HG03378 (cell line): Measurements from ENCODE around the gene RSRP1.

Experiments used
- ATAC-seq: cut with Tn5 transposase; IDR thresholded peaks from one replicate; pipeline ENCODE4 v1.9.1; 2021; ENCODE audit warnings: mild to moderate bottlenecking, moderate library complexity; ENCODE audit not compliant: unreplicated experiment

The RSRP1 gene

DNA sequence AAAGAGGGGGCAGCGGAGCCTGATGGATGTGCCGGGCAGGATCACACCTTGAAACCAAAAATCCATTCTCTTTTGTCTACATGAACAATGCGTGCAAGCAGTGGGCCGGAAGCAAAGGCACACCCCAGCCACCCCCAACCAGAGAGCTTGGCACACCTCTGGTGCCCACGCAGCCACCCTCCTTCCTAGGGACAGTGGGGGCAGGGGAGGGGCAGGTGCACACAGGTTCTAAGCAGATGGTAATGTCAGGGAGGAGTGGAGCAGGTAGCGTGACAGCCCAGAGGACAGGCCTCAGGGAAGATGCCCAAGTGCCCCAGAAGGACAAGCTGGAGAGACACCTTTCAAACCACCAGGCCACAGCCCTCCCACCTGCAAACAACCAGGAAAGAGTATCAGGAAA lies 51.4 kb downstream of the RSRP1 start:
- ATAC-seq: no peak

DNA sequence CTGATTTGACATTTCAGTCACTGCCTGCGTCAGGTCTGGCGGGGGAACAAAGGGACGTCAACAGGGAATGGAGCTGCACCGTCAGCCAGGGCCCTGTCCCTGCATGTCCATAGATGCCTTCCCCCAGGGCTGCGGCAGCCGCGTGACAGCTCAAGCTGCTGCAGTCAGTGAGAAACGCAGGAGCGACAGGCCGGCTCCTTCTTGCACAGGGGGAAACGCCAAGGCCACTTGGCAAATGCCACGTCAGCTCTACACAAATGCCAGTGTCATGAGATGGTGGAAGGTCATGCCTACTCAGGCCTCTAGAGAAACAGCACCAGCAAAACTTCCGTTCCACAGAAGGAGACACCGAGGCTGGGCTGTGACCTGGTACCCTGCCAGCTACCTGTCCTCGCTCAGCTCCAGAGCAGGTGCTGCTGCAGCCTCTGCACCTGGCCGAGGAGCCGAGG lies 52.7 kb downstream of the RSRP1 start:
- ATAC-seq: no peak

DNA sequence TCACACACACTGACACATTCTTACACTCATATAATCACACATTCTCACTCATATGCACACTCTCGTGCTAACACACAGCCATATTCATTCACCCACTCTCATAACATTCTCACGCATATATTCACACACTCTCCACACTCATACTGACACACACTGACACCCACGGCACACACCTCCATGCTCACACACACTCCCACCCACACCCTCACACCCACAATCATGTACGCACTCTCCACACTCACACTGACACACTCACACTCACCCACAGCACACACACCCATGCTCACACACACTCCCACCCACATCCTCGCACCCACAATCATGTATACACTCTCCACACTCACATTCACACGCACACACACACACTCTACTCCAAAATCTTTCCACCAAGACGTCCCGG lies 53.2 kb downstream of the RSRP1 start:
- ATAC-seq: no peak

DNA sequence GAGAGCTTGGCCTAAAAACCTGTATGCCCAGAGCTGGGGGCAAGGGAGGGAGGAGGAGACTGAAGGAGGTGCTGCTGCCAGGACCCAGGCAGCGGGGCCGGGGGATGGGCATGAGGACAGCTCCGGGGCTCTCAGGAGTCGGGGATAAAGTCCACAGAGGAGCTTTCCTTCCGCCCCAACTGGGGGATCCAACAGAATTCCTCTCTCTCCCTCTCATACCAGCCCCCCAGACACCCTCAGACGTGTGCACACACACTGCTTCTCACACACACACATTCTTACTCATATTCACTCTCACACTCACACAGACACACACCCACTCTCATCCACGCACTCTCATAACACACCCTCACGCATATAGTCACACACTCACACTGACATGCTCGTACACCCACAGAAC lies 54.0 kb downstream of the RSRP1 start:
- no peak for ATAC-seq
